ENCODE results near the gene MDC1.
"Not testable (repeated sequence)": the region's sequence is repeated elsewhere in the genome, so short reads cannot be mapped to it uniquely, and the experiment has no call there.

MDC1 gene, protein sequence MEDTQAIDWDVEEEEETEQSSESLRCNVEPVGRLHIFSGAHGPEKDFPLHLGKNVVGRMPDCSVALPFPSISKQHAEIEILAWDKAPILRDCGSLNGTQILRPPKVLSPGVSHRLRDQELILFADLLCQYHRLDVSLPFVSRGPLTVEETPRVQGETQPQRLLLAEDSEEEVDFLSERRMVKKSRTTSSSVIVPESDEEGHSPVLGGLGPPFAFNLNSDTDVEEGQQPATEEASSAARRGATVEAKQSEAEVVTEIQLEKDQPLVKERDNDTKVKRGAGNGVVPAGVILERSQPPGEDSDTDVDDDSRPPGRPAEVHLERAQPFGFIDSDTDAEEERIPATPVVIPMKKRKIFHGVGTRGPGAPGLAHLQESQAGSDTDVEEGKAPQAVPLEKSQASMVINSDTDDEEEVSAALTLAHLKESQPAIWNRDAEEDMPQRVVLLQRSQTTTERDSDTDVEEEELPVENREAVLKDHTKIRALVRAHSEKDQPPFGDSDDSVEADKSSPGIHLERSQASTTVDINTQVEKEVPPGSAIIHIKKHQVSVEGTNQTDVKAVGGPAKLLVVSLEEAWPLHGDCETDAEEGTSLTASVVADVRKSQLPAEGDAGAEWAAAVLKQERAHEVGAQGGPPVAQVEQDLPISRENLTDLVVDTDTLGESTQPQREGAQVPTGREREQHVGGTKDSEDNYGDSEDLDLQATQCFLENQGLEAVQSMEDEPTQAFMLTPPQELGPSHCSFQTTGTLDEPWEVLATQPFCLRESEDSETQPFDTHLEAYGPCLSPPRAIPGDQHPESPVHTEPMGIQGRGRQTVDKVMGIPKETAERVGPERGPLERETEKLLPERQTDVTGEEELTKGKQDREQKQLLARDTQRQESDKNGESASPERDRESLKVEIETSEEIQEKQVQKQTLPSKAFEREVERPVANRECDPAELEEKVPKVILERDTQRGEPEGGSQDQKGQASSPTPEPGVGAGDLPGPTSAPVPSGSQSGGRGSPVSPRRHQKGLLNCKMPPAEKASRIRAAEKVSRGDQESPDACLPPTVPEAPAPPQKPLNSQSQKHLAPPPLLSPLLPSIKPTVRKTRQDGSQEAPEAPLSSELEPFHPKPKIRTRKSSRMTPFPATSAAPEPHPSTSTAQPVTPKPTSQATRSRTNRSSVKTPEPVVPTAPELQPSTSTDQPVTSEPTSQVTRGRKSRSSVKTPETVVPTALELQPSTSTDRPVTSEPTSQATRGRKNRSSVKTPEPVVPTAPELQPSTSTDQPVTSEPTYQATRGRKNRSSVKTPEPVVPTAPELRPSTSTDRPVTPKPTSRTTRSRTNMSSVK (N-terminal part only)

DNA sequence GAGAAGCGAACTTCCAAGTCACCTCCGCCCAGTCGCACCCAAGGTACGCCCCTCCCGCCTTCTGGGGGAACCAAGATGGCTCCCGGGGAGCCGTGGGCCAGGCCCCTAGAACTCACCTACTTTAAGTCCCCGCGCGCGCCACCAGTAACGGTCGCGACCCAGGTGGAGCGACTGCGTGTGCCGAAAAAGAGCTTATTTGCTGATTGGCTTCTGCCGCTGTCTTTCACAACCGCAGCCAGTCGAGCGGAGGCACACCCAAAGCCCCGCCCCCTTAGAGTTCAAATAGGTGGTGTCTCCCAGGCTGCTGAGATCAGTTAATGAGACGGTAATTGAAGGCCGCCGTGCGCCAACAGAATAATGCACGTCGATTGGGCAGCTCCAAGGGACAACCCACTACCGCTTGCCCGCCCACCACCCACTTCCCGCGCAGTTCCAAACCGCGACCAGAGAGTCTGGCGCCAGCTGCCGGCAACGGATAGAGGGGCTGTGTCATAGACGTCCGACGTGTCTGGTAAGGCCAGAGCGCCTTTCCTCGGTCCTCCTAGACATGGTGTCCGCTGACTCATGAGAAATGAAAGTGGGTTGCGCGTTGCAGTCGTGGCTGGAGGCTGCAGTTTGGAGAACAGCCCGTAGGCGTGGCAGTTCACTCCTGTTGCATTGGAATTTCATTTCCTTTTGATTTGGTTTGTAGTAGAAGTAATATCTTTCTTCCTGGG lies at the start of gene MDC1:
TSS of gene MDC1 (minus strand) at position 153 of the 716 bp plus-strand sequence. CDS start 2,106 bp downstream, outside the sequence.
- DNase-seq, result peak; percentile 100

DNA sequence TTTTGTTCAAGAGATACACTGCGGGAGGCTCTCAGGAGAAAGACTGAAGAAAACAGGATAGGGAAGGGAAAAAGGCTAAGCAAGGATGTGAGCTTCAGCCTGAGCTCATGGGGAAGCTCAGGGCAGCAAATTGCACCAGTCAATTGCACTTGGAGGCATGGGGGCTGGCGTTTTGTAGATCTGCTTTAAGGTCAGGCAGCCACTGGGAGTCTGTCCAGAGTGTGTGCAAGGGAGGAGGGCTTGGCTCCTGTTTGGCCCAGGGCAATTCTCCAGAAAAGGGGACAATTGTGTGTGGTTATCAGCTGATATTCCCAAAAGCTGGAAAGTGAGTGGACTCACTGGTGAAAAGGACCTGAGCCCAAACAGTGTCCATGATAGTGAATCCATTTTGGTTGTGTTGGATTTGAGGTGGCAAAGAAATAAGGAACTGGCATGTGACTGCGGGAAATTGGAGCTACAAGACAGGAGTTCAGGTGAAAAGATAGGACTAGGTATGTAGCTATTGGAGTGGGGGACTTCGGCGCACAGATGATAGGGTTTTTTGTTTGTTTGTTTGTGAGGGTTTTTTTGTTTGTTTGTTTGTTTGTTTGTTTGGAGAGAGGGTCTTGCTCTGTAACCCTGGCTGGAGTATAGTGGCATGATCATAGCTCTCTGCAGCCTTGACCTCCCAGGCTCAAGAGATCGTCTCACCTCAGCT lies 49.5 kb upstream of the MDC1 start:
- DNase-seq, result peak; percentile 86

DNA sequence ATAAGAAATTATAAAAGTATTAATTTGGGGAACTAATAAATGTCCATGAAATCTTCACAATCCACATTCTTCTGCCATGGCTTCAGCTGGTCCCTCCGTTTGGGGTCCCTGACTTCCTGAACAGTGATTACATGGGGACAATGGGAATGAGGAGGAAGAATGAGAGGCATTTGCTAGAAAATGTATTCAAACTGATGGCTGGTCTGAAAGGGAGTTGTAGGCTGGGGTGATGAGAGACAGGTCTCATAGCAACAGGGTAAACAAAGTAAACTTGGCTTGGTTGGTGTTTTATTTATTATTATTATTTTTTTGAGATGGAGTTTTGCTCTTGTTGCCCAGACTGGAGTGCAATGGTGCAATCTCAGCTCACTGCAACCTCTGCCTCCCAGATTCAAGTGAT lies 48.4 kb upstream of the MDC1 start:
- DNase-seq, result not testable (repeated sequence)

DNA sequence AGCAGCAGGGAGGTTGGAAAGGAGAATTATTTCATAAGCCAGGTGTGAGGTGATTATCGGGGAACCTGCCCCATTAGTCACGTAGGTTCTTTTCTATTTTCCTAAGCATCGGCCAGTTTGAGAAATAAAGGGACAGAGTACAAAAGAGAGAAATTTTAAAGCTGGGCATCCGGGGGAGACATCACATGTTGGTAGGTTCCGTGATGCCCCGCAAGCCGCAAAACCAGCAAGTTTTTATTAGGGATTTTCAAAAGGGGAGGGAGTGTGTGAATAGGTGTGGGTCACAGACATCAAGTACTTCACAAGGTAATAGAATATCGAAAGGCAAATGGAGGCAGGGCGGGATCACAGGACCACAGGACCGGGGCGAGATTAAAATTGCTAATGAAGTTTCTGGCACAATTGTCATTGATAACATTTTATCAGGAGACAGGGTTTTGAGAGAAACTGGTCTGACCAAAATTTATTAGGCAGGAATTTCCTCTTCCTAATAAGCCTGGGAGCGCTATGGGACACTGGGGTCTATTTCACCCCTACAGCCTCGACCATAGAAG lies 47.5 kb upstream of the MDC1 start:
- not testable (repeated sequence) for DNase-seq

DNA sequence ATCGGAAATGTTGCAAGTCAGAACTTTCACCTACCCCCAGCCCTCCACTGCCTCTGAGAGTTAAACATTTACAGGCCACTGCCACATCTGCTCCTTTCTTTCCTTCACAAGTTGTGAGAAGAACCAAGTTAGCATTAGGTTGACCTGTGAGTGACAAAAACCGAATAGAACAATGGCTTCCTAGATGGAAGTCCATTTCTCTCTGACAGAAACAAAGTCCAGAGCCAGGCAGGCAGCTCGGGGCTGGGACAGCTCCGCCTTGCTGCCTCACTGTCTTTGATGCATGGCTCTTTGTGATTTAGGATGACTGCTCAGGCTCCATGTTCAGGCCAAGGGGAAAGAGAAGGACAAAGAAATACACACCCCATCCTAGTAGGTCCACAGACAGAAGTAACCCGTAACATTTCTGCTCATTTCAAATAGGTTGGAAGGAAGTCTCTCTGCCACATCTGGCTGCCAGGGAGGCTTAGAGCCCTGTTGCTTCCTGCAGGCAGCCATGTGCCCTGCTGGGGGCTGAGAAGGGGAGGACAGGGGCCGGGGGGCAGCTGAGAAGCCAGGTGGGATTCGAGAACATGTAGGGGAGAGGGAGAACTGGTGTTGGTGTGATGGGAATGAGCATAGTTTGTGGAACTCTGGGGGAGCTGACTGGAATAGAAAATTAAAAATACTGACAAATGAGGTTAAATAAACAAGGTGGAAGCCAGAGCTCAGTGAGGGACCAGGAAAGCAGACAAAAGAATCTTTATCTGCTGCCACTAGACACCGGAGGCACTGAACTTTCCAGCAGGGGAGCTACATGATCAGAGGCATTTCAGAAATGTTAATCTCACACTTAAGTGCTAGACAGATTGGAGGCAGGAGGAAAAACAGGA lies 46.8 kb upstream of the MDC1 start:
- peak; percentile 91 for DNase-seq

DNA sequence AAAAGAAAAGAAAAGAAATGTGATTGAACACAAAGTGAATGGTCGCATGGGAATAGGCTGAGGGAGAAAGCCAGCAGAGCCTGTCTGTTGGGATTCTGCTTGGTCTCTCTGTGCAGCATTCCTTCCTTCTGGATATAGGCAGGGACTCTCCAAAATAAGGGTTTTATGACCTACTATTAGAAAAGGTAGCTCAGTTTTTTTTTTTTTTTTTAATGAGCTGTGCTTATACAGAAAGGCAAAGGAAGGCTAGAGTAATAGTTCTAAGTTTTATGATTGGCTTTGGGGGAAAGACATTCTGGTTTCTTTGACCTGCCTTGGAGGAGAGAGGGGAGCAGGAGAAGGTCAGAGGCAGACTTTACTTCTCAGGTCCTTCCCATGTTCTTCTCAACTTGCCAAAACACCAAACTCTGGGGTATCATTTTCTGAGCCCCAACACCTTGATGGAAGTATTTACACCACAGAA lies 46.1 kb upstream of the MDC1 start:
- DNase-seq, result no peak

DNA sequence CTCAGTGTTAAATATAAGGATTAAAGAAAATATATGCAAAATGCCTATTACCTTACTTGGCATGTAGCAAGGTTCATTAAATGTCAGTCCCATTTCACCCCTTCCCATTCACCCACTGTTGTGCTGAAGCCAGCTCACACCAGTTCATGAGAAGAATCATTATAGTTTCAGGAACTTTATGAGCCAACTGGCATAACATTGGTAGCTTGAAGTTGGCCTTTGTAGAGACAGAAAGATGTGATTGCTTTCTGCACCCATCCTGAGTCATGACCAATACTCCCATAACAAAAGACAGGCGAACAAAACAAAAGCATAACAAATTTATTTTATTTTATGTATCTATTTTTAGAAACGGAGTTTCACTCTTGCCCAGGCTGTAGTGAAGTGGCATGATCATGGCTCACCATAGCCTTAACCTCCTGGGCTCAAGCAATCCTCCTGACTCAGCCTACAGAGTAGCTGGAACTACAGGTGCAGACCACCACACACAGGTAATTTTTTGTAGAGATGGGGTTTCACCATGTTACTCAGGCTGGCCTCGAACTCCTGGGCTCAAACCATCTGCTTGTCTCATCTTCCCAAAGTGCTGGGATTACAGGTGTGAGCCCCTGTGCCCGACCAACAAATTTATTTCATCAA lies 44.8 kb upstream of the MDC1 start:
- DNase-seq, result no peak

DNA sequence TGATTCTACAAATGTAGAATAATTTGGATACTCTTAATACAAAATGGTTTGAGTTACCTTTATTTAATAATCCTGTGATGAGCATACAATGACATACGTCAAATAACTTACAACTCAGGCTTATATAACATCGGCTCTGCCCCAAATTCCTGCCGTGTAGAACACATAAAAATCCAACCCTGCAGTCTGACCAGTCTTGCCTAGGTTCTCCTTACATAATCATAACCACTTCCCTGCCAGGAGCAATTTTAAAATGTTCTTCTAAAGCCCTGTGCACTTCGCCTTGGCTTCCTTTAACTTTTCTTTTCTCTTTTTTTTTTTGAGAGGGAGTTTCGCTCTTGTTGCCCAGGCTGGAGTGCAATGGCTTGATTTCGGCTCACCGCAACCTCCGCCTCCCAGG lies 43.5 kb upstream of the MDC1 start:
- DNase-seq, result no peak

DNA sequence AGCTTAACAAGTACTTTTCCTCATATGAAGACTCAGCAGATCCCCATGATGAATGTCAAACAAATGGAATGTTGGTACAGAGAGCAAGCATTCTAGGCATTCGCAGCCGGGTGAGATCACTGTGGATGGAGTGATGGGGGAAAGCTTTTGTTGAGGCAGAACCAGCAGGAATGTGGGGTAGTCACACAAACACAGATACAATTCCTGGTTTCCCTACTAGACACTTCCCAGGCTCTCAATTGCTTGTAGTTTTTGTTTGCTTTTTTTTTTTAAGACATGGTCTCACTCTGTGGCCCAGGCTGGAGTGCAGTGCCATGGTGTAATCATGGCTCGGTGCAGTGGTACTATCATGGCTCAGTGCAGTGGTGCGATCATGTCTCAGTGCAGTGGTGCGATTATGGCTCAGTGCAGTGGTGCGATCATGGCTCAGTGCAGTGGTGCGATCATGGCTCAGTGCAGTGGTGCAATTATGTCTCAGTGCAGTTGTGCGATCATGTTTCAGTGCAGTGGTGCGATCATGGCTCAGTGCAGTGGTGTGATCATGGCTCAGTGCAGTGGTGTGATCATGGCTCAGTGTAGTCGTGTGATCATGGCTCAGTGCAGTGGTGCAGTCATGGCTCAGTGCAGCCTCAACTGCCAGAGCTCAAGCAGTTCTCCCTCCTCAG lies 42.6 kb upstream of the MDC1 start:
- peak; percentile 97 for DNase-seq

DNA sequence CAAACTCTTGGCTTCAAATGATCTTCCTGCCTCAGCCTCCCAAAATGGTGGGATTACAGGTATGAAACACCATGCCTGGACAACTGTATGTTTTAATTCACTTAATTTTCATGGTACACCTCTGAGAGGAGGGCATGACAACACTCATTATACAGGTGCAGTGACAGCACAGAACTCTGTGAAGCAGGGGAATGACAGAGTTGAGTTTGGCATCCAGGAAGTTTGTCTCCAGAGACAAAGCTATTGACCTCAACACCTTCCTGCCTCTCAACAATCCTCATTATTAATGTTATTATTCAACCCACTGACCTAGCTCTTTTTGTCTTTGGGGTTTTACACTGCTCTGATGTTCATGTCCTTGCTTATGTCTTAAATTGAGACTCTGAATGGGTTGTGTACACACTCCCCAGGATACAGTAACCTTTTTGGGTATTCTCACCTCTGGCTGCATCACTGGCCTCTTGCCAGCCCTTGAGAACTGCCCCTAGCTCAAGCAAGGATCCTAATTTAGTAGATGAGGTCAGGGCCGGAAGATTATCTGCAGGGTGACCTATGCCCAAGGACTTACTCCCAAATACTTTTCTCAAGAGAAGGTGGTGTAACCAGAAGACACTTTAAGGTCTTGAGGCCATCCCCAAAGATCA lies 40.3 kb upstream of the MDC1 start:
- DNase-seq, result no peak

DNA sequence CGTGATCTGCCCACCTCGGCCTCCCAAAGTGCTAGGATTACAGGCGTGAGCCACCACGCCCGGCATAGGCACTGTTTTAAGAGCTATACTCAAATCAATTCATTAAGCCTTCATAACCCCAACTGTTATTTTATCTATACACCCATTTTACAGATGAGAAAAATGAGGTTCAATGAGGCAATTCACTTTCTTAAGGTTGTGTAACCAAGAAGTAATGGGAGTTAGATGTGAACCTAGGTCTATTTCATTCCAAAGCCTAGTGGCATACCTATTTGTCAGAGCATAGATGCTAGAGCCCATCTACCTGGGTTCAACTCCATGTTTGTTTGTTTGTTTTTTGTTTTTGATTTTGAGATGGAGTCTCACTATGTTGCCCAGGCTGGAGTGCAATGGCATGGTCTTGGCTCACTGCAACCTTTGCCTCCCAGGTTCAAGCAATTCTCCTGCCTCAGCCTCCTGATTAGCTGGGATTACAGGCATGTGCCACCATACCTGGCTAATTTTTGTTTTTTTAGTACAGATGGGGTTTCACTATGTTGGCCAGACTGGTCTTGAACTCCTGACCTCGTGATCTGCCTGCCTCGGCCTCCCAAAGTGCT lies 39.4 kb upstream of the MDC1 start:
- DNase-seq, result not testable (repeated sequence)

DNA sequence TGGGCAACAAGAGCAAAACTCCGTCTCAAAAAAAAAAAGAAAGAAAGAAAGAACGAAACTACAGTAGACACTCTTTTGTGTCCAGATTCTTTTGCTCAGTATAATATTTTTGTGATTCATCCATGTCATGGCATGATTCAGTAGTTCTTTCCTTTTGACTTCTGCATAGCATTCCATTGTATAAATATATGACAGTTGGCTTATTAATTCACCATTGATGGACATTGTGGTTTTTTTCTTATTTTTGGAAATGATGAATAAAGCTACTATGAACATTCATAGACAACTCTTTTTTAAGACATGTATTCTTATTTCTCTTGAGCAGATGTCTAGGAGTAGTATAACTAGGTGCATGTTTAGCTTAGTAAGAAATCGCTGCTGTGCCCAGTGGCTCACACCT lies 37.5 kb upstream of the MDC1 start:
- no peak for DNase-seq

DNA sequence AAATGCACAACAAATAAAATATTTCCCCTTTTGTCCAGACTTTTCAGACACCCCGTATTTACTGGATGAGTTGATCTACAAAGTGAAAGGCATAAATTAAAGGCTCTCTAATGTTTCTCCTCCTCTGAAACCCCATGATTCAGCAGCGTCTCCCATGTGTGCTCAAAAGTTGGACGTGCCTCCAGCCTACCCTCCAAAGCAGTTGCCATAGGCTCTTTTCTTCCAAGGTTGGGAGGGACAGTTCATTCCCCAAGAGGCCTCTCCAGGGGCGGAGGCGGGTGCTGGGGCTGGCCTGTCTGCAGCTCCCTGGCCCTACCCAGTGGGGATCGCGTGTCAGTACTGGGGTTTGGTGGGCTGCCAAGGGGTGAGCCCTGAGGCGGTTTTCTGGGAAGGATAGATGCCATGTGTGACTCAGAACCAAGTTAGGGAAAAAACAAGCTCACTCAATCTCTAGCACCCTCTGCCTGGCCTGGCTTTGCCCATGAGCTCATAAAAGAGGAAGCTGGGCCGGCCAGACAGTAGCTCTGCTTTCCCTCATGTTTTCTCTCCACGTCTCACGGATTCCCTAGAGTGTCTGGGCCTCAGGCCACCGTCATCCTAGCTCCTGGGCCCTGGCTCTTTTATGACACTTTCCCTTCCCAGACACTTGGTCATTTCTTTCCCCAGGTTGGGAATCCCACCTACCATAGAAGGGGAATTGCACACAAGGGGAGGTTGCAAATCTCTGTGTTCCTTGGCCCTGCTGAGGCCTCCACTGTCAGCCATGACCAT lies 35.3 kb upstream of the MDC1 start:
- peak; percentile 97 for DNase-seq

DNA sequence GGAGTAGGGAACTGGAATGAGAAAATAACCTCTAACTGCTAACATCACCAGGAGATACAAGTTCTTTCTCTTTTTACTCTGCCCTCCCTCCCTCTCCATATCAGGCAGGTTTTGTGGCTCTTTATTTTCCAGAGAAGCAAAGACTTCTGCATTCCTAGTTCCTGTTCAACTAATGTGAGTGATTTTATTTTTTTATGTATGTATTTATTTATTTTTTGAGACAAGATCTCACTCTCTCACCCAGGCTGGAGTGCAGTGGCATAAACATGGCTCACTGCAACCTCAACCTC lies 33.2 kb upstream of the MDC1 start:
- no peak for DNase-seq

DNA sequence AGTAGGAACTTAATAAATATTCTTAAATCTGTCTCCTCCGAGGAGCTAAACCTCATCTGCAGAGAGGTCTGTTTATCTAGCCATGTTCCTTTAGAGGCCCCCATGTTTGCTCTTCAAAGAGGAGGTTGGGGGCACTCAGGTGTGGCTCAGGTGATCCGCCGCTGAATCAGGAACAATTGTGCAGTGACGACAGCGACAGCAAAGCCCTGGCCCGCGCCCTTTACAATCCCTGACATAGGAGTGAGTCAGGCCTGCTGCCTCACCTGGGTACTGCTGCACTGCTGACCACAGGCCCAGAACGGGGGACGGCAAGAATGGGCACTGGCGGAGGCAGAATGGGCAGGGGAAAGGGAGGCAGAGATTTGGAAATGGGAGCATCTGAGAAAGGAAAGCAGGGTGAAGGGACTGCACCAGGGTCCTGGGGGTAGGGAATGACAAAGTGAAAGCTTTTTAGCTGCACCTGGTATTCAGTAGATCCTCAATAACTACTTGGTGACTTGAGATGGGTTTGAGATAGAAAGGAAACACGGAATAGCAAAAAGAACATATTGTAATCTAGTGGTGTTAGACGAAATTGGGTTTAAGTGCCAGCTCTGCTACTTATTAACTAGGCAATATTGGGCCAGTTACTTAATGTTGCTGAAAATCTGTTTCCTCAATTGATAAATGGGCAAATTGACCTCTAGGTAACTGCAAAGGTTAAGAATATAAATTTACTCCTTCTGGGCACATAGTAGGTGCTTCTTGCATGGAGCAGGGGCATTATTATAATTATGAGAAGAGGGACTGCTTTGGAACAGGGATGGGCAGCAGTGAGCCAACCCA lies 32.7 kb upstream of the MDC1 start:
- DNase-seq, result no peak

DNA sequence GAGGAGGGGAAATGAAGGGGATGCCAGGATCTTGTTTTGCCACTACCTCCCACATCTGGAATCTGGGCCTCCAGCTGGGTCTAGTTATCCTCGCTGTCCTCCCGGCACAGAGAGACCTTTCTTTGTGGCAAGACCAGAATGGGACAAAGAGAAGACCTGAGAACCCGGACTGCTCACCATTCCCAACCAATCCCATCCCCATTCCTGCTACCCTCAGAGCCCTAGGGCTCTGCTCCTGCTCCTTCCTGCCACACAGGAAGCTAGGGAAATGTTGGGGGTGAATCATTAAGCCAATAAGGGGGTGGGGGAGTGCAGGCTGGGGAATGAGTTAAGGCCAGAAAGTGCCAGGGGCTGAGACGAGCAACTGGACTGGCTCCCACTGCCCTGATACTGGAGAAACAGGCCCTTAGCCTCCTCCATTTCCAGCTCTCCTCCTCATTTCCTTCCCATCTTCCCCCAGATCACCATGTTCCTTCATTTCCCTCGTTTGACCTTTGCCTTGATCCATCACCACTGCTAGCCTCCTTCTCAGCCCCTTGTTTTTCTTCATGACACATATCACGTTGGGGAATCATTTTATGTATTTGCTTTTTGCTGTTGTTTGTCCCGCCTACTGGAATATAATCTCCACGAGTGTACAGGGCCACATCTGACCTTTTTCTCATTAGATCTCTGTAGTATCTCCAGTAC lies 31.9 kb upstream of the MDC1 start:
- no peak for DNase-seq

All from islet precursor cell (in vitro differentiated cells).